ENCODE data around the gene DNM3. TPM values are rescaled to one million over a fixed set of nuclear protein-coding genes. Genes with fewer than 3 reads are reported as not detected.
A peak's percentile ranks its signal among the peaks of the same experiment; 100 is the strongest.

The DNM3 gene
- total RNA-seq, 1 experiment from 2014 or later: 0.11 TPM

DNA sequence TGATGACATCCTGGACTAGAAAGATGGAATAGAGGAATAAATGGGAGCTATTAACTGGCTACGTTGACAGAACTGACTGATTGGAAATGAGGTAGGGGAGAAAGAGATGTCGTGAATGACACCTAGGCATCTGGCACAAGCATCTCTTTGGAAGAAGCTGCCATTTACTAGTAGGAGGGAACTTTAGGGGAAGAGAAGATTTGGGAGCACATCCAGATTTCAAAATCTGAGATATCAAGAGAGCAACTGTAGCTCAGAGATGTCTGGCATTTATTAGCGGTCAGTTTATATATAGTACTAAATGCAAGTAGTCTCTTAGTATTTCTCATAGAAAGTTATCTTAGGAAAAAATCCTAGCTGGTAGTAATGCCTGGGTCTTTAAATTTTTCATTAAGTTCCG is 447.3 kb downstream of the DNM3 start:
- H3K4me3 Mint-ChIP-seq (ENCODE audit: unreplicated experiment): no peak overlapping the region
- Histone ChIP-seq H3K9me3 (peaks cover 3% of the 10 kb centered on the region; the same call in 1 of the 2 replicates), H3K36me3 (ENCODE audit: control insufficient read depth, insufficient read depth, low read length) (no peaks in the 10 kb centered on the region), H3K4me3 (ENCODE audit: low read depth, low read length) (no peak overlapping the region), H3K27me3 (replicated peaks; ENCODE audit: control insufficient read depth, insufficient read depth, low read length) (no peaks in the 10 kb centered on the region), H3K4me1 (no peaks in the 10 kb centered on the region)
- no peak overlapping the region for H3K27ac Mint-ChIP-seq (ENCODE audit: unreplicated experiment)
- ChIA-PET CTCF (no interaction called here), POLR2A (no interaction called here)
- no peaks in the 10 kb centered on the region for H3K9me3 Mint-ChIP-seq (ENCODE audit: unreplicated experiment)
- intact Hi-C loops (cut with micrococcal nuclease; ENCODE audit: unreplicated experiment): no loop called here
- TF ChIP-seq, protein P1, sequence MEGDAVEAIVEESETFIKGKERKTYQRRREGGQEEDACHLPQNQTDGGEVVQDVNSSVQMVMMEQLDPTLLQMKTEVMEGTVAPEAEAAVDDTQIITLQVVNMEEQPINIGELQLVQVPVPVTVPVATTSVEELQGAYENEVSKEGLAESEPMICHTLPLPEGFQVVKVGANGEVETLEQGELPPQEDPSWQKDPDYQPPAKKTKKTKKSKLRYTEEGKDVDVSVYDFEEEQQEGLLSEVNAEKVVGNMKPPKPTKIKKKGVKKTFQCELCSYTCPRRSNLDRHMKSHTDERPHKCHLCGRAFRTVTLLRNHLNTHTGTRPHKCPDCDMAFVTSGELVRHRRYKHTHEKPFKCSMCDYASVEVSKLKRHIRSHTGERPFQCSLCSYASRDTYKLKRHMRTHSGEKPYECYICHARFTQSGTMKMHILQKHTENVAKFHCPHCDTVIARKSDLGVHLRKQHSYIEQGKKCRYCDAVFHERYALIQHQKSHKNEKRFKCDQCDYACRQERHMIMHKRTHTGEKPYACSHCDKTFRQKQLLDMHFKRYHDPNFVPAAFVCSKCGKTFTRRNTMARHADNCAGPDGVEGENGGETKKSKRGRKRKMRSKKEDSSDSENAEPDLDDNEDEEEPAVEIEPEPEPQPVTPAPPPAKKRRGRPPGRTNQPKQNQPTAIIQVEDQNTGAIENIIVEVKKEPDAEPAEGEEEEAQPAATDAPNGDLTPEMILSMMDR (IDR thresholded peaks at IDR 0.05; ENCODE audit: insufficient read depth in 1 of 2, low read depth in 1 of 2, low read length in 1 of 2, severe bottlenecking in 1 of 2, unreplicated experiment in 1 of 2): no peak
- no peak for DNase-seq
- H3K4me1 Mint-ChIP-seq (ENCODE audit: low read depth, unreplicated experiment): no peaks in the 10 kb centered on the region
- H3K27me3 Mint-ChIP-seq (ENCODE audit: insufficient read depth, unreplicated experiment): no peaks in the 10 kb centered on the region
- no peaks in the 10 kb centered on the region for H3K36me3 Mint-ChIP-seq (ENCODE audit: insufficient read depth, unreplicated experiment)
- no TSS peak for BruUV-seq (replicated peaks)

DNA sequence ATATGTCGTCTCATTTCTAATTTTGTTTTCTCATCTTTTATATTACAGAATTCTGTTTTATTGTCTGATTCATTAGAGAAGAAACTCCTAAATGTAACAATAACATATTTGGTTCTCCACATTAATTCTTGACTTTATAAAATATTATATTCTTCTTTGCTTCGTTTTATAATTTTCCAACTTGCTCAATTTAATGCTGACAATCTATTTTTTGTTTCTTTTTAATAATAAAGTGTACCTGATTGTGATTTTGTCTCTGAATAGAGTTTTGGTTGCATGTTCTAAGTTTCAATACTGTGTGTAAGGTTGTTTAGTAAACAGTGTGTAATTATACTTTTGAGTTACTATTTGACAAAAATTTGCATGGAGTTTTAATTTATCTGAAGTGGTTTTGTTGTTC is 448.1 kb downstream of the DNM3 start:
- Mint-ChIP-seq H3K36me3 (ENCODE audit: insufficient read depth, unreplicated experiment) (no peaks in the 10 kb centered on the region), H3K9me3 (ENCODE audit: unreplicated experiment) (no peaks in the 10 kb centered on the region), H3K27me3 (ENCODE audit: insufficient read depth, unreplicated experiment) (no peaks in the 10 kb centered on the region), H3K4me1 (ENCODE audit: low read depth, unreplicated experiment) (no peaks in the 10 kb centered on the region), H3K4me3 (ENCODE audit: unreplicated experiment) (no peak overlapping the region), H3K27ac (ENCODE audit: unreplicated experiment) (no peak overlapping the region)
- no peaks in the 10 kb centered on the region for H3K36me3 ChIP-seq (ENCODE audit: control insufficient read depth, insufficient read depth, low read length)
- BruUV-seq (replicated peaks): no TSS peak
- DNase-seq: no peak
- H3K9me3 ChIP-seq: peaks cover 3% of the 10 kb centered on the region; the same call in 1 of the 2 replicates
- H3K27me3 ChIP-seq (replicated peaks; ENCODE audit: control insufficient read depth, insufficient read depth, low read length): no peaks in the 10 kb centered on the region
- no peak overlapping the region for H3K4me3 ChIP-seq (ENCODE audit: low read depth, low read length)
- ChIA-PET CTCF (no interaction called here), POLR2A (no interaction called here)
- intact Hi-C loops (cut with micrococcal nuclease; ENCODE audit: unreplicated experiment): no loop called here
- TF ChIP-seq, protein P1 (IDR thresholded peaks at IDR 0.05; ENCODE audit: insufficient read depth in 1 of 2, low read depth in 1 of 2, low read length in 1 of 2, severe bottlenecking in 1 of 2, unreplicated experiment in 1 of 2): no peak
- no peaks in the 10 kb centered on the region for H3K4me1 ChIP-seq

DNA sequence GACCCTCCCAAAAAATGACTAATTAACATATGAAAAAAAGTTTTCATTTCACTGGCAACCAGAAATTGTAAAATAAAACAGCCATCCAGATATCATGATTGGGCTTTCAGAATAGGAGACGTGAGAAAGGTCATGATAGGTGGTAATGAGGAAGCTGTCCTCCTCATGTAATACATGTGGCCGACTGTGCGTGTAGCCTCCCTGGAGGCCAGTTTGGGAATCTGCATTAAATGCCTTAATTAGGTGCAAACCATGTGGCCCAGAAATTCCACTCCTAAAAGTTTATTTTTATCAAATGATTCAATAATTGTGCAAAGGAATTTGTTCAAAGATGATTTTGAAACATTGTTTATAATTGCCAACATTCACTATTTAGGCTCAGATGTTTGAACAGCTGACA is 451.5 kb downstream of the DNM3 start:
- intact Hi-C loops (cut with micrococcal nuclease; ENCODE audit: unreplicated experiment): no loop called here

More for the DNA sequence above, 451.5 kb downstream of the DNM3 start:
- peaks cover 3% of the 10 kb centered on the region; the same call in 1 of the 2 replicates for H3K9me3 ChIP-seq
- Mint-ChIP-seq H3K4me1 (ENCODE audit: low read depth, unreplicated experiment) (no peaks in the 10 kb centered on the region), H3K27me3 (ENCODE audit: insufficient read depth, unreplicated experiment) (no peaks in the 10 kb centered on the region), H3K27ac (ENCODE audit: unreplicated experiment) (no peak overlapping the region), H3K9me3 (ENCODE audit: unreplicated experiment) (no peaks in the 10 kb centered on the region), H3K4me3 (ENCODE audit: unreplicated experiment) (no peak overlapping the region), H3K36me3 (ENCODE audit: insufficient read depth, unreplicated experiment) (no peaks in the 10 kb centered on the region)
- ChIA-PET POLR2A (no interaction called here), CTCF (no interaction called here)
- H3K4me1 ChIP-seq: no peaks in the 10 kb centered on the region
- TF ChIP-seq, protein P1 (IDR thresholded peaks at IDR 0.05; ENCODE audit: insufficient read depth in 1 of 2, low read depth in 1 of 2, low read length in 1 of 2, severe bottlenecking in 1 of 2, unreplicated experiment in 1 of 2): peak in 1 of 2 experiments; percentile 3
- BruUV-seq (replicated peaks): no TSS peak
- no peaks in the 10 kb centered on the region for H3K36me3 ChIP-seq (ENCODE audit: control insufficient read depth, insufficient read depth, low read length)
- DNase-seq: no peak
- H3K4me3 ChIP-seq (ENCODE audit: low read depth, low read length): no peak overlapping the region
- no peaks in the 10 kb centered on the region for H3K27me3 ChIP-seq (replicated peaks; ENCODE audit: control insufficient read depth, insufficient read depth, low read length)

Data from Caco-2 (cell line).